HG02798 (cell line): ENCODE results near the gene FMNL3.
A peak's percentile ranks its signal among the peaks of the same experiment; 100 is the strongest.
"Not testable (repeated sequence)": the region's sequence is repeated elsewhere in the genome, so short reads cannot be mapped to it uniquely, and the experiment has no call there.

ENCODE experiments used
- ATAC-seq: cut with Tn5 transposase; IDR thresholded peaks from one replicate; pipeline ENCODE4 v1.9.1; 2021; ENCODE audit warnings: mild to moderate bottlenecking; ENCODE audit not compliant: unreplicated experiment, poor library complexity

FMNL3 gene

GRCh38 chr12:49707128-49707811 is at the start of gene FMNL3:
Gene FMNL3, minus strand, starts transcription at chr12:49707405. Its CDS starts 225 bp downstream, at chr12:49707180.
- ATAC-seq = peak; percentile 90

- ATAC-seq = no peak
Observed at GRCh38 chr12:49750996-49751393, 43.8 kb upstream of the FMNL3 start.

GRCh38 chr12:49750027-49750995 is 43.1 kb upstream of the FMNL3 start:
- no peak for ATAC-seq

GRCh38 chr12:49748800-49749199 is 41.6 kb upstream of the FMNL3 start:
- no peak for ATAC-seq

GRCh38 chr12:49748306-49748705 is 41.1 kb upstream of the FMNL3 start:
- ATAC-seq = no peak

- ATAC-seq = no peak
Observed at GRCh38 chr12:49744363-49744885, 37.2 kb upstream of the FMNL3 start.

- ATAC-seq = peak; percentile 58
Observed at GRCh38 chr12:49741882-49742620, 34.8 kb upstream of the FMNL3 start.

- peak; percentile 96 for ATAC-seq
Observed at GRCh38 chr12:49740930-49741881, 34.0 kb upstream of the FMNL3 start, which contains the start of gene TMBIM6. Gene TMBIM6, plus strand, starts transcription at chr12:49741557. Its CDS starts 10,937 bp downstream, at chr12:49752494.

- not testable (repeated sequence) for ATAC-seq
Observed at GRCh38 chr12:49740277-49740676, 33.1 kb upstream of the FMNL3 start.

GRCh38 chr12:49738721-49739120 is 31.5 kb upstream of the FMNL3 start:
- not testable (repeated sequence) for ATAC-seq

GRCh38 chr12:49734900-49735299 is 27.7 kb upstream of the FMNL3 start:
- not testable (repeated sequence) for ATAC-seq

GRCh38 chr12:49733219-49734017 is 26.2 kb upstream of the FMNL3 start:
- no peak for ATAC-seq

GRCh38 chr12:49730568-49731101 is 23.4 kb upstream of the FMNL3 start:
- ATAC-seq = no peak

- ATAC-seq = no peak
Observed at GRCh38 chr12:49730050-49730449, 22.8 kb upstream of the FMNL3 start.

GRCh38 chr12:49728446-49728845 is 21.2 kb upstream of the FMNL3 start:
- no peak for ATAC-seq

- not testable (repeated sequence) for ATAC-seq
Observed at GRCh38 chr12:49721355-49721754, 14.2 kb upstream of the FMNL3 start.

GRCh38 chr12:49720214-49720613 is 13.0 kb upstream of the FMNL3 start:
- ATAC-seq = no peak

- not testable (repeated sequence) for ATAC-seq
Observed at GRCh38 chr12:49717800-49718199, 10.6 kb upstream of the FMNL3 start.
